HG03064 (cell line): ENCODE results near the gene PRSS53.
"Not testable (repeated sequence)": the region's sequence is repeated elsewhere in the genome, so short reads cannot be mapped to it uniquely, and the experiment has no call there.

Experiments
- ATAC-seq: cut with Tn5 transposase; IDR thresholded peaks from one replicate; pipeline ENCODE4 v1.9.1; 2021; ENCODE audit warnings: low read depth; ENCODE audit not compliant: unreplicated experiment

PRSS53 gene

GRCh38 chr16:31088459-31089183, at the start of gene PRSS53:
Gene PRSS53, minus strand, starts transcription at chr16:31088943. Its CDS starts 134 bp downstream, at chr16:31088809.
- ATAC-seq, result no peak

- not testable (repeated sequence) for ATAC-seq
Measured at GRCh38 chr16:31136822-31137499, 48.2 kb upstream of the PRSS53 start.

GRCh38 chr16:31136287-31136662, 47.5 kb upstream of the PRSS53 start:
- ATAC-seq, result no peak

GRCh38 chr16:31135535-31136286, 47.0 kb upstream of the PRSS53 start, which contains the start of gene PRSS8:
Gene PRSS8, minus strand, starts transcription at chr16:31135727. Its CDS starts 229 bp downstream, at chr16:31135498.
- ATAC-seq, result no peak

GRCh38 chr16:31134625-31135534, 46.1 kb upstream of the PRSS53 start:
- ATAC-seq, result no peak

- no peak for ATAC-seq
Measured at GRCh38 chr16:31134091-31134571, 45.4 kb upstream of the PRSS53 start.

GRCh38 chr16:31133046-31133501, 44.3 kb upstream of the PRSS53 start:
- ATAC-seq, result no peak

GRCh38 chr16:31132303-31132979, 43.7 kb upstream of the PRSS53 start:
- ATAC-seq, result no peak

GRCh38 chr16:31131841-31132271, 43.1 kb upstream of the PRSS53 start:
- ATAC-seq, result no peak

- no peak for ATAC-seq
Measured at GRCh38 chr16:31131416-31131815, 42.7 kb upstream of the PRSS53 start.

GRCh38 chr16:31130899-31131298, 42.2 kb upstream of the PRSS53 start:
- no peak for ATAC-seq

GRCh38 chr16:31130336-31130891, 41.7 kb upstream of the PRSS53 start:
- ATAC-seq, result no peak

GRCh38 chr16:31129568-31130335, 41.0 kb upstream of the PRSS53 start:
- ATAC-seq, result no peak

GRCh38 chr16:31128711-31129567, 40.2 kb upstream of the PRSS53 start:
- ATAC-seq, result no peak

- ATAC-seq, result no peak
Measured at GRCh38 chr16:31127182-31127581, 38.4 kb upstream of the PRSS53 start.

GRCh38 chr16:31125844-31126243, 37.1 kb upstream of the PRSS53 start:
- ATAC-seq, result no peak

- no peak for ATAC-seq
Measured at GRCh38 chr16:31120129-31120528, 31.4 kb upstream of the PRSS53 start.
